ENCODE measurements around the gene MTCL1.

GRCh38 chr18:8675057-8675456 is 30.3 kb upstream of the MTCL1 start:
- TF ChIP-seq CTCF (IDR thresholded peaks at IDR 0.05) (no peak), POLR2A (IDR thresholded peaks at IDR 0.05) (no peak)

Data from adrenal gland (tissue), 5 donors.